Gastrocnemius medialis (tissue), 4 donors: ENCODE measurements around the gene SLC12A9. TPM values are rescaled to one million over a fixed set of nuclear protein-coding genes. Genes with fewer than 3 reads are reported as not detected.
A peak's percentile ranks its signal among the peaks of the same experiment; 100 is the strongest.

Experiments
- ATAC-seq, 2 donors: fragments of 150-250 bp; one replicate each; pipeline ENCODE4 v1.9.1; 2016
- DNase-seq, 2 donors: peaks; one replicate each; pipeline ENCODE4 v3.0.0-alpha.2; 2019
- H3K27ac ChIP-seq, 4 donors: fragments of 200-600 bp; sonication (generic); 1 replicate in 1 of 4; 2 replicates in 3 of 4; pipeline ENCODE4 v1.5.1; 2016 to 2018; ENCODE audit warnings: mild to moderate bottlenecking in 2 of 4, moderate library complexity in 1 of 4
- H3K27me3 ChIP-seq, 3 donors: fragments of 200-600 bp; sonication (generic) in 2 of 3; 1 replicate in 1 of 3; 2 replicates in 2 of 3; pipeline versions ENCODE4 v1.5.1 to v1.6.0; 2016 to 2019; ENCODE audit warnings: mild to moderate bottlenecking in 1 of 3, moderate library complexity in 1 of 3
- H3K36me3 ChIP-seq, 2 donors: fragments of 200-600 bp; sonication (generic) in 1 of 2; one replicate each; pipeline ENCODE4 v1.5.1; 2017 to 2018
- H3K4me1 ChIP-seq, 2 donors: fragments of 200-600 bp; sonication (generic) in 1 of 2; one replicate each; pipeline ENCODE4 v1.5.1; 2016 to 2017; ENCODE audit warnings: mild to moderate bottlenecking in 2 of 2
- H3K4me3 ChIP-seq, 4 donors: fragments of 200-600 bp; sonication (generic) in 3 of 4; 1 replicate in 1 of 4; 2 replicates in 3 of 4; pipeline ENCODE4 v1.5.1; 2016 to 2019; ENCODE audit warnings: mild to moderate bottlenecking in 2 of 4
- H3K9me3 ChIP-seq, 3 donors: fragments of 200-600 bp; sonication (generic) in 2 of 3; 1 replicate in 1 of 3; 2 replicates in 2 of 3; pipeline ENCODE4 v1.5.1; 2016 to 2019
- POLR2A ChIP-seq, 2 donors: fragments of 450-650 bp; IDR thresholded peaks; one replicate each; pipeline ENCODE4 v1.6.1; 2017; ENCODE audit warnings: antibody characterized with exemption in 2 of 2, mild to moderate bottlenecking in 2 of 2, moderate library complexity in 2 of 2
- in situ Hi-C, 4 donors: fragments of 200-750 bp; cut with MboI; loops; one replicate each; pipeline versions ENCODE4 v1.15.0 to v1.8.0; 2017; ENCODE audit warnings: low sequenced_read_pairs in 4 of 4
- intact Hi-C: fragments of 100-400 bp; cut with DNase I; formaldehyde crosslinking; loops from one replicate; pipeline ENCODE4 v1.15.1; 2023; ENCODE audit warnings: low total_unique reads
- total RNA-seq, 4 donors: library from RNA; depleted of rRNA; stranded (reverse); fragments of >200 nt; gene quantifications; one replicate each; pipeline versions ENCODE4 v1.1.0 to v1.2.3, GENCODE V29; 2016
- TF ChIP-seq, protein P1 (sequence below), 5 experiments: fragments of 450-650 bp in 3 of 5; fragments of 200-600 bp in 2 of 5; sonication (generic) in 2 of 5; IDR thresholded peaks in 4 of 5; conservative IDR thresholded peaks in 1 of 5; 1 replicate in 4 of 5; 2 replicates in 1 of 5; pipeline ENCODE4 v1.5.1; 2016 to 2019; ENCODE audit warnings: antibody characterized with exemption in 5 of 5, mild to moderate bottlenecking in 3 of 5, moderate library complexity in 3 of 5

SLC12A9 gene
- total RNA-seq, 4 donors from 2014 or later = 2.5 to 4.3 (median 3.8) TPM

GRCh38 chr7:100884736-100885439 is 32.4 kb downstream of the SLC12A9 start:
- intact Hi-C loops (no loop called here), in situ Hi-C loops (no loop called here)
- no peak overlapping the region for H3K4me3 ChIP-seq
- peaks cover 0 to 85% of the 10 kb centered on the region in 2 donors for H3K36me3 ChIP-seq
- ATAC-seq = no peak
- H3K4me1 ChIP-seq = peaks cover 16% of the 10 kb centered on the region in 2 donors
- no peak overlapping the region for H3K27ac ChIP-seq
- no peaks in the 10 kb centered on the region for H3K9me3 ChIP-seq
- no peaks in the 10 kb centered on the region for H3K27me3 ChIP-seq
- TF ChIP-seq, protein P1, sequence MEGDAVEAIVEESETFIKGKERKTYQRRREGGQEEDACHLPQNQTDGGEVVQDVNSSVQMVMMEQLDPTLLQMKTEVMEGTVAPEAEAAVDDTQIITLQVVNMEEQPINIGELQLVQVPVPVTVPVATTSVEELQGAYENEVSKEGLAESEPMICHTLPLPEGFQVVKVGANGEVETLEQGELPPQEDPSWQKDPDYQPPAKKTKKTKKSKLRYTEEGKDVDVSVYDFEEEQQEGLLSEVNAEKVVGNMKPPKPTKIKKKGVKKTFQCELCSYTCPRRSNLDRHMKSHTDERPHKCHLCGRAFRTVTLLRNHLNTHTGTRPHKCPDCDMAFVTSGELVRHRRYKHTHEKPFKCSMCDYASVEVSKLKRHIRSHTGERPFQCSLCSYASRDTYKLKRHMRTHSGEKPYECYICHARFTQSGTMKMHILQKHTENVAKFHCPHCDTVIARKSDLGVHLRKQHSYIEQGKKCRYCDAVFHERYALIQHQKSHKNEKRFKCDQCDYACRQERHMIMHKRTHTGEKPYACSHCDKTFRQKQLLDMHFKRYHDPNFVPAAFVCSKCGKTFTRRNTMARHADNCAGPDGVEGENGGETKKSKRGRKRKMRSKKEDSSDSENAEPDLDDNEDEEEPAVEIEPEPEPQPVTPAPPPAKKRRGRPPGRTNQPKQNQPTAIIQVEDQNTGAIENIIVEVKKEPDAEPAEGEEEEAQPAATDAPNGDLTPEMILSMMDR (IDR thresholded peaks at IDR 0.05 in 4 of 5, conservative IDR thresholded peaks at IDR 0.05 in 1 of 5) = no peak
- no peak for TF ChIP-seq POLR2A (IDR thresholded peaks at IDR 0.05)
- DNase-seq = no peak

DNA sequence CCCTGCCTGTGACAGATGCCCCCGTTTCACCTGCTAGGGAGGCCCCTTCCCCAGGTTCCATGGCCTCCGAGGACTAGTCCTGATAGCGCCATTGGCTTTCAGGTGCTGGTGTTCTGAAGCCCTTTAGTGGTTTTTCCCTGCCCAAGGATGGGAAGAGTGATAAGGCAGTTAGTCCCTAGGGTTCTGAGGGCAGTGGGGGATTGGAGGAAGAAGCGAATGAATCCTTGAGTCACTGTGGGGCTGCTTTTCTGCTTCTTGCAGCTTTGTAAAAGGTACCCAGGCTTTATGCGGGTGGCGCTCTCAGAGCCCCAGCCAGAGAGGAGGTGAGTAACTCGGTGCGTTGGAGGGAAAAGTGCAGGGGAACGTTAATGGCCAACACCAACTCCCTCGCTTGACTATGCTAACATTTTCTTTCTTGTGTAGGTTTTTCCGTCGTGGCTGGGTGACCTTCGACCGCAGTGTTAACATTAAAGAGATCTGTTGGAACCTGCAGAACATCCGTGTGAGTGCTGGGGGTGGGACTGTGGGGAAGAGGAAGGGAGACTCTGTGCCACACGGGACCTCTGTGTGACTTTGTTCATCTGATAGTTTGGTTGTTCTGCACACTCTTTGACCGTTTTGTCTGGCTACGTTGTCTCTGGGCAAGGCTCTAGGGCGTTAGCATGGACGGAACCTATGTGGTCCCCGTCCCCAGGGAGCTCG is 33.1 kb downstream of the SLC12A9 start:
- H3K27me3 ChIP-seq = no peaks in the 10 kb centered on the region
- ATAC-seq (no peak), DNase-seq (no peak)
- TF ChIP-seq, protein P1 (IDR thresholded peaks at IDR 0.05 in 4 of 5, conservative IDR thresholded peaks at IDR 0.05 in 1 of 5) = no peak
- no peak for TF ChIP-seq POLR2A (IDR thresholded peaks at IDR 0.05)
- H3K4me1 ChIP-seq = peaks cover 14 to 22% of the 10 kb centered on the region in 2 donors
- H3K9me3 ChIP-seq = no peaks in the 10 kb centered on the region
- peaks cover 0 to 80% of the 10 kb centered on the region in 2 donors for H3K36me3 ChIP-seq
- intact Hi-C loops (no loop called here), in situ Hi-C loops (no loop called here)
- H3K27ac ChIP-seq = no peak overlapping the region
- H3K4me3 ChIP-seq = no peak overlapping the region

DNA sequence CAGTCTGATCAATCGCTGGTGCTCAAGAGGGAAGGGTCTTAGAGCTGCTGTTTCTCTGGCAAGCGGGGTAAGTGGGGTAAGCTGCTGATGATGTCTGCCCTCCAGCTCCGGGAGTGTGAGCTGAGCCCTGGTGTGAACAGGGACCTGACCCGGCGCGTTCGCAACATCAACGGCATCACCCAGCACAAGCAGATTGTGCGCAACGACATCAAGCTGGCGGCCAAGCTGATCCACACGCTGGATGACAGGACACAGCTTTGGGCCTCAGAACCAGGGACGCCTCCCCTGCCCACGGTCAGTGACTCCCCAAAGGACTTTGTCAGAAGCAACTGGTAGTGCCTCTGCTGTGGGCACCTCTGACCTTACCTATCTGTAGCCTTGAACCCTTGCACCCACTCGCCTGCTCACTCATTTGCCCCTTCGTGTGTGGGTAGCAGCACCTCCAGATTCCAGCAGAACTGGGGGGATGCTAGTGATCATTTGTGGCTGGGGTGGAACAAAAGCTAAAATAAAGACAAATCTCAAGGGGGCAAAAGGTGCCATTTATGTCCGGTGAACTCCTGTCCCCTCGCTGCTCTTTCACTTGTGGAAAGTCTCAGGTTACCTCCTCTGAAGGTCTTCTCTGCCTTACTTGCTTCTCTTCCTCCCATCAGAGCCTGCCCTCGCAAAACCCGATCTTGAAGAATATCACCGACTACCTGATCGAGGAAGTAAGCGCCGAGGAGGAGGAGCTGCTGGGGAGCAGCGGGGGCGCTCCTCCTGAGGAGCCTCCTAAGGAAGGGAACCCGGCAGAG is 33.8 kb downstream of the SLC12A9 start:
- DNase-seq (no peak), ATAC-seq (no peak)
- in situ Hi-C loops = no loop called here
- no peak overlapping the region for H3K4me3 ChIP-seq
- no peaks in the 10 kb centered on the region for H3K27me3 ChIP-seq
- peaks cover 0 to 73% of the 10 kb centered on the region in 2 donors for H3K36me3 ChIP-seq
- H3K9me3 ChIP-seq = no peaks in the 10 kb centered on the region
- TF ChIP-seq, protein P1 (IDR thresholded peaks at IDR 0.05 in 4 of 5, conservative IDR thresholded peaks at IDR 0.05 in 1 of 5) = no peak
- TF ChIP-seq POLR2A (IDR thresholded peaks at IDR 0.05) = no peak
- H3K4me1 ChIP-seq = peaks cover 14 to 30% of the 10 kb centered on the region in 2 donors
- intact Hi-C loops = no loop called here
- peak overlapping the region in 1 of 4 donors; percentile 95 for H3K27ac ChIP-seq

DNA sequence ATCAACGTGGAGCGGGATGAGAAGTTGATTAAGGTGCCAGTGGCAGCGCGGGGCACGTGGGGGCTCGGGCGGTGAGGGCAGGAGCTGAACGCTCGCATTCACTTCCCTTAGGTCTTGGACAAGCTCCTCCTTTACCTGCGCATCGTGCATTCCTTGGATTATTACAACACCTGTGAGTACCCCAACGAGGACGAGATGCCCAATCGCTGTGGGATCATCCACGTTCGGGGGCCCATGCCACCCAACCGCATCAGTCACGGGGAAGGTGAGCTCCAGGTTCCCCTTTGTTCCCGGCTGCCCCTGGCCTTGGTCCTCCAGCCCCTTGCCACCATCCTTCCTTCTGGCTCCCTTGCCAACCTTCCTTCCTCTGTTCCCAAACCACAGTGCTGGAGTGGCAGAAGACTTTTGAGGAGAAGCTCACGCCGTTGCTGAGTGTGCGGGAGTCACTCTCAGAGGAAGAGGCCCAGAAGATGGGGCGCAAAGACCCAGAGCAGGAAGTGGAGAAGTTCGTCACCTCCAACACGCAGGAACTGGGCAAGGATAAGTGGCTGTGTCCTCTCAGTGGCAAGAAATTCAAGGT is 34.5 kb downstream of the SLC12A9 start:
- H3K27me3 ChIP-seq = no peaks in the 10 kb centered on the region
- H3K36me3 ChIP-seq = peaks cover 0 to 66% of the 10 kb centered on the region in 2 donors
- H3K4me1 ChIP-seq = peaks cover 14 to 30% of the 10 kb centered on the region in 2 donors
- H3K4me3 ChIP-seq = no peak overlapping the region
- ATAC-seq (no peak), DNase-seq (no peak)
- no peak for TF ChIP-seq POLR2A (IDR thresholded peaks at IDR 0.05)
- TF ChIP-seq, protein P1 (IDR thresholded peaks at IDR 0.05 in 4 of 5, conservative IDR thresholded peaks at IDR 0.05 in 1 of 5) = no peak
- intact Hi-C loops = no loop called here
- peak overlapping the region in 3 of 4 donors; percentile 32 to 96 (median 95) for H3K27ac ChIP-seq
- in situ Hi-C loops = no loop called here
- H3K9me3 ChIP-seq = no peaks in the 10 kb centered on the region
